Adrenal gland (tissue), 5 donors: Measurements from ENCODE around the gene SEPTIN8.

Source experiments
- POLR2A ChIP-seq, 2 donors: fragments of 450-650 bp; IDR thresholded peaks; one replicate each; pipeline ENCODE4 v1.6.1; 2017; ENCODE audit warnings: antibody characterized with exemption in 2 of 2, mild to moderate bottlenecking in 2 of 2, moderate library complexity in 1 of 2
- TF ChIP-seq, protein P1 (sequence below), 6 experiments: fragments of 450-650 bp in 4 of 6; fragments of 200-600 bp in 2 of 6; sonication (generic) in 1 of 6; IDR thresholded peaks; 1 replicate in 5 of 6; 2 replicates in 1 of 6; pipeline versions ENCODE4 v1.5.1 to v1.8.0; 2016 to 2021; ENCODE audit warnings: antibody characterized with exemption in 6 of 6, mild to moderate bottlenecking in 2 of 6, moderate library complexity in 1 of 6
- donor health status: DM: no; HTN: no; CAD: no.

DNA sequence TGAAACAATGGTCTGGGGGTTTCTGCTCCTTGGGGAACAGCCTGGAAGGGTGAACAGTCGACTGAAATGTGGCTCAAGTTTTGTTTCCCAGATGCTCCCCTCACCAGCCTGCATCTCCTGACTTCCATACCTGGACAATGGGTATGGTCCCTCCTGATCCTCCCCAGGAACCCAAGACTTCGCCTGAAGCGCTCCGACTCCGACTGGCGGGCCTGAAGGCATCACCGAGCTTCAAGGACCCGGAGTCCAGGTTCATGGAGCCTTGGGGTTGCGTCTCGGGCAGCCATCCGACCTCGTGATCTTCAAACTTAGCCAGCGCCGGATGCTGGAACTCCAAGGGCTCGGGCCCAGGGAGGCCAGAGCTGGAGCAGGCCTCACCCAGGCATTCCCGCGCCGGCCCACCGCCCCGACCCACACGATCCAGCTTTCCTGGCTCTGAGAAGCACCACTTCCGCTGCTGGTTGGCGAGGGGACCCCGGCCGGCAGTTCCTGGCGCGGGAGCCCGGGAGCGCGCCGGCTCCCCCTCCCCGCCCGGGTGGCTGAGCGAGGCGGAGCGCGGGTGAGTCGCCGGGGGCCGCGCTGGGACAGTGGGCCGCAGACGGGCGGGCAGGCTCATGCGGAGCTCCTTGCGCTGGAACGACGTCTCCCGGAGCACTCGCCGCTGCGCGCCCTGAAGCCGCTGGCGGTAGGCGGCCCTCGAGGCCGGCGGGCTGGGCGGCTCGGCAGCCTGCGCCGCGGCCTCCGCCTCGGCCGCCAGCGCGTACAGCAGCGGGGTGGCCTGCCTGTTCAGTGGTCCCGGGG, 48.2 kb upstream of the SEPTIN8 start:
- no peak for TF ChIP-seq POLR2A (IDR thresholded peaks at IDR 0.05)
- TF ChIP-seq, protein P1, sequence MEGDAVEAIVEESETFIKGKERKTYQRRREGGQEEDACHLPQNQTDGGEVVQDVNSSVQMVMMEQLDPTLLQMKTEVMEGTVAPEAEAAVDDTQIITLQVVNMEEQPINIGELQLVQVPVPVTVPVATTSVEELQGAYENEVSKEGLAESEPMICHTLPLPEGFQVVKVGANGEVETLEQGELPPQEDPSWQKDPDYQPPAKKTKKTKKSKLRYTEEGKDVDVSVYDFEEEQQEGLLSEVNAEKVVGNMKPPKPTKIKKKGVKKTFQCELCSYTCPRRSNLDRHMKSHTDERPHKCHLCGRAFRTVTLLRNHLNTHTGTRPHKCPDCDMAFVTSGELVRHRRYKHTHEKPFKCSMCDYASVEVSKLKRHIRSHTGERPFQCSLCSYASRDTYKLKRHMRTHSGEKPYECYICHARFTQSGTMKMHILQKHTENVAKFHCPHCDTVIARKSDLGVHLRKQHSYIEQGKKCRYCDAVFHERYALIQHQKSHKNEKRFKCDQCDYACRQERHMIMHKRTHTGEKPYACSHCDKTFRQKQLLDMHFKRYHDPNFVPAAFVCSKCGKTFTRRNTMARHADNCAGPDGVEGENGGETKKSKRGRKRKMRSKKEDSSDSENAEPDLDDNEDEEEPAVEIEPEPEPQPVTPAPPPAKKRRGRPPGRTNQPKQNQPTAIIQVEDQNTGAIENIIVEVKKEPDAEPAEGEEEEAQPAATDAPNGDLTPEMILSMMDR (IDR thresholded peaks at IDR 0.05): no peak
